ENCODE measurements around the gene FBXW5. TPM values are rescaled to one million over a fixed set of nuclear protein-coding genes. Genes with fewer than 3 reads are reported as not detected.

FBXW5 gene
- total and polyA plus RNA-seq, 2 experiments from 2014 or later: 110 to 234 TPM

GRCh38 chr9:136920069-136920468 is 24.5 kb downstream of the FBXW5 start:
- H3K27me3 ChIP-seq (replicated peaks; ENCODE audit: insufficient read depth): no peaks in the 10 kb centered on the region
- H3K79me2 ChIP-seq (ENCODE audit: insufficient read depth): no peaks in the 10 kb centered on the region
- no peak overlapping the region for H3K4me2 ChIP-seq (ENCODE audit: unreplicated experiment)
- no peak for TF ChIP-seq EZH2phosphoT487 (IDR thresholded peaks at IDR 0.05; ENCODE audit: insufficient read depth, low read depth)
- TF ChIP-seq EZH2 (IDR thresholded peaks at IDR 0.05; ENCODE audit: insufficient read depth, poor library complexity, severe bottlenecking): no peak
- no peaks in the 10 kb centered on the region for H4K20me1 ChIP-seq (ENCODE audit: insufficient read depth)
- no peaks in the 10 kb centered on the region for H3K4me1 ChIP-seq (ENCODE audit: insufficient read depth)
- no peak overlapping the region for H2AFZ ChIP-seq
- DNase-seq: no peak
- H3K9me3 ChIP-seq (ENCODE audit: low read depth): no peaks in the 10 kb centered on the region
- H3K27ac ChIP-seq: no peak overlapping the region
- H3K4me3 ChIP-seq: no peak overlapping the region
- in situ Hi-C loops (cut with MboI): no loop called here
- H3F3A ChIP-seq (ENCODE audit: insufficient read depth): no peaks in the 10 kb centered on the region
- no peak overlapping the region for H3K9ac ChIP-seq
- no peaks in the 10 kb centered on the region for H3K36me3 ChIP-seq (ENCODE audit: low read depth)
- H3K9me2 ChIP-seq (ENCODE audit: insufficient read depth): no peaks in the 10 kb centered on the region
- WGBS, 2 experiments (ENCODE audit: low coverage in 1 of 2, low lambda C conversion rate in 2 of 2, missing lambda C conversion rate in 2 of 2): 95 to 97% methylated on average over 14 to 15 of the region's 15 CpGs

- H2AFZ ChIP-seq: no peak overlapping the region
- no peaks in the 10 kb centered on the region for H3K9me2 ChIP-seq (ENCODE audit: insufficient read depth)
- TF ChIP-seq EZH2phosphoT487 (IDR thresholded peaks at IDR 0.05; ENCODE audit: insufficient read depth, low read depth) (no peak), EZH2 (IDR thresholded peaks at IDR 0.05; ENCODE audit: insufficient read depth, poor library complexity, severe bottlenecking) (no peak)
- H3K27me3 ChIP-seq (replicated peaks; ENCODE audit: insufficient read depth): no peaks in the 10 kb centered on the region
- H3F3A ChIP-seq (ENCODE audit: insufficient read depth): no peaks in the 10 kb centered on the region
- no peak overlapping the region for H3K4me3 ChIP-seq
- H3K9ac ChIP-seq: no peak overlapping the region
- no peaks in the 10 kb centered on the region for H3K36me3 ChIP-seq (ENCODE audit: low read depth)
- H4K20me1 ChIP-seq (ENCODE audit: insufficient read depth): no peaks in the 10 kb centered on the region
- in situ Hi-C loops (cut with MboI): no loop called here
- H3K4me2 ChIP-seq (ENCODE audit: unreplicated experiment): no peak overlapping the region
- no peaks in the 10 kb centered on the region for H3K4me1 ChIP-seq (ENCODE audit: insufficient read depth)
- no peak overlapping the region for H3K27ac ChIP-seq
- no peak for DNase-seq
- WGBS, 2 experiments (ENCODE audit: low coverage in 1 of 2, low lambda C conversion rate in 2 of 2, missing lambda C conversion rate in 2 of 2): 93 to 94% methylated on average over 11 of the region's 11 CpGs
- H3K9me3 ChIP-seq (ENCODE audit: low read depth): no peaks in the 10 kb centered on the region
- no peaks in the 10 kb centered on the region for H3K79me2 ChIP-seq (ENCODE audit: insufficient read depth)
These were observed 26.6 kb downstream of the FBXW5 start for GRCh38 chr9:136917902-136918301.

- Histone ChIP-seq H3K4me2 (ENCODE audit: unreplicated experiment) (no peak overlapping the region), H2AFZ (no peak overlapping the region), H3K79me2 (ENCODE audit: insufficient read depth) (no peaks in the 10 kb centered on the region), H3K9me2 (ENCODE audit: insufficient read depth) (no peaks in the 10 kb centered on the region), H3K36me3 (ENCODE audit: low read depth) (no peaks in the 10 kb centered on the region), H3K4me1 (ENCODE audit: insufficient read depth) (no peaks in the 10 kb centered on the region), H3K4me3 (no peak overlapping the region), H3K27me3 (replicated peaks; ENCODE audit: insufficient read depth) (no peaks in the 10 kb centered on the region), H3F3A (ENCODE audit: insufficient read depth) (no peaks in the 10 kb centered on the region), H4K20me1 (ENCODE audit: insufficient read depth) (no peaks in the 10 kb centered on the region), H3K27ac (no peak overlapping the region), H3K9ac (no peak overlapping the region), H3K9me3 (ENCODE audit: low read depth) (no peaks in the 10 kb centered on the region)
- no peak for DNase-seq
- in situ Hi-C loops (cut with MboI): no loop called here
- no peak for TF ChIP-seq EZH2 (IDR thresholded peaks at IDR 0.05; ENCODE audit: insufficient read depth, poor library complexity, severe bottlenecking)
- TF ChIP-seq EZH2phosphoT487 (IDR thresholded peaks at IDR 0.05; ENCODE audit: insufficient read depth, low read depth): no peak
- WGBS, 2 experiments (ENCODE audit: low coverage in 1 of 2, low lambda C conversion rate in 2 of 2, missing lambda C conversion rate in 2 of 2): 92% methylated on average over 26 to 32 of the region's 32 CpGs
These were observed 28.0 kb downstream of the FBXW5 start for GRCh38 chr9:136916330-136917184.

- no peak for DNase-seq
- Histone ChIP-seq H2AFZ (no peak overlapping the region), H3K27me3 (replicated peaks; ENCODE audit: insufficient read depth) (no peaks in the 10 kb centered on the region), H3K9me3 (ENCODE audit: low read depth) (no peaks in the 10 kb centered on the region), H3K36me3 (ENCODE audit: low read depth) (no peaks in the 10 kb centered on the region), H3K9ac (no peak overlapping the region), H3K9me2 (ENCODE audit: insufficient read depth) (no peaks in the 10 kb centered on the region), H3K4me1 (ENCODE audit: insufficient read depth) (no peaks in the 10 kb centered on the region), H3K4me2 (ENCODE audit: unreplicated experiment) (no peak overlapping the region), H3K4me3 (no peak overlapping the region), H3K79me2 (ENCODE audit: insufficient read depth) (no peaks in the 10 kb centered on the region), H3F3A (ENCODE audit: insufficient read depth) (no peaks in the 10 kb centered on the region), H3K27ac (no peak overlapping the region), H4K20me1 (ENCODE audit: insufficient read depth) (no peaks in the 10 kb centered on the region)
- in situ Hi-C loops (cut with MboI): no loop called here
- no peak for TF ChIP-seq EZH2phosphoT487 (IDR thresholded peaks at IDR 0.05; ENCODE audit: insufficient read depth, low read depth)
- no peak for TF ChIP-seq EZH2 (IDR thresholded peaks at IDR 0.05; ENCODE audit: insufficient read depth, poor library complexity, severe bottlenecking)
- 90 to 91% methylated on average over 21 of the region's 21 CpGs for WGBS, 2 experiments (ENCODE audit: low coverage in 1 of 2, low lambda C conversion rate in 2 of 2, missing lambda C conversion rate in 2 of 2)
These were observed 28.8 kb downstream of the FBXW5 start for GRCh38 chr9:136915632-136916329.

Data from GM23248 (cell line).